Measurements from ENCODE around the gene DGAT2L6. TPM values are rescaled to one million over a fixed set of nuclear protein-coding genes. Genes with fewer than 3 reads are reported as not detected.

The DGAT2L6 gene
- total RNA-seq, 1 experiment from 2014 or later: not detected

GRCh38 chrX:70139736-70140135 lies 37.5 kb upstream of the DGAT2L6 start:
- H3K18ac ChIP-seq (ENCODE audit: insufficient read length, low read depth, low read length): no peak overlapping the region
- H3K27ac ChIP-seq (ENCODE audit: insufficient read length, low read depth, low read length): no peak overlapping the region
- no peak overlapping the region for H3T11ph ChIP-seq (ENCODE audit: low read length)
- H3K27me3 ChIP-seq (ENCODE audit: insufficient read depth, low read length): no peaks in the 10 kb centered on the region
- H2BK15ac ChIP-seq (ENCODE audit: low read depth, low read length): no peak overlapping the region
- peaks cover 57 to 62% of the 10 kb centered on the region in 2 experiments for H3K9me3 Mint-ChIP-seq
- no peak overlapping the region for H3K23ac ChIP-seq (ENCODE audit: insufficient read length, low read depth, low read length)
- H3K79me2 ChIP-seq (ENCODE audit: insufficient read depth, low read length): peaks cover 2% of the 10 kb centered on the region; the same call in 1 of the 2 replicates
- no peaks in the 10 kb centered on the region for H3K4me1 ChIP-seq (ENCODE audit: insufficient read depth, low read length)
- no peak overlapping the region for H3K14ac ChIP-seq (ENCODE audit: insufficient read depth, low read length)
- H2BK12ac ChIP-seq (ENCODE audit: insufficient read length, low read depth, low read length): no peak overlapping the region
- H3K9ac ChIP-seq (ENCODE audit: extremely low read depth, insufficient read length, low read length): no peak overlapping the region
- no peak for TF ChIP-seq CTCF (conservative IDR thresholded peaks at IDR 0.05)
- no peaks in the 10 kb centered on the region for H3K79me1 ChIP-seq (ENCODE audit: insufficient read depth, low read depth, low read length, poor library complexity, severe bottlenecking)
- no peak overlapping the region for H3K4ac ChIP-seq (ENCODE audit: low read depth, low read length)
- no peak overlapping the region for H4K8ac ChIP-seq (replicated peaks; ENCODE audit: insufficient read length, low read depth, low read length)
- H3K4me1 Mint-ChIP-seq: peaks cover 0 to 8% of the 10 kb centered on the region in 2 experiments; a peak in 1 of 4 replicates
- H3K4me3 Mint-ChIP-seq: no peak overlapping the region
- no peak overlapping the region for H3K27ac Mint-ChIP-seq
- H2BK5ac ChIP-seq (ENCODE audit: insufficient read length, low read length): no peak overlapping the region
- no peak overlapping the region for H2AK5ac ChIP-seq (ENCODE audit: insufficient read length, low read length)
- no peak overlapping the region for H4K5ac ChIP-seq (ENCODE audit: insufficient read length, low read depth, low read length)
- H3K36me3 Mint-ChIP-seq (ENCODE audit: insufficient read depth in 1 of 3, low read depth in 3 of 3): peaks cover 25 to 53% (median 45%) of the 10 kb centered on the region in 3 experiments; a peak in 6 of 7 replicates
- H3K9me3 ChIP-seq (ENCODE audit: control insufficient read depth, low read depth, low read length): peaks cover 43% of the 10 kb centered on the region
- H4K20me1 ChIP-seq (ENCODE audit: control insufficient read depth, insufficient read depth, insufficient read length): no peaks in the 10 kb centered on the region
- no peaks in the 10 kb centered on the region for H3K27me3 Mint-ChIP-seq (ENCODE audit: low read depth)
- H2AFZ ChIP-seq (ENCODE audit: low read length): no peak overlapping the region
- H3K23me2 ChIP-seq (ENCODE audit: insufficient read length, low read depth, low read length, poor library complexity, severe bottlenecking): no peaks in the 10 kb centered on the region
- no peak for DNase-seq
- H2BK20ac ChIP-seq (ENCODE audit: low read depth, low read length, poor library complexity, severe bottlenecking): no peak overlapping the region
- H2BK120ac ChIP-seq (ENCODE audit: low read depth, low read length, poor library complexity, severe bottlenecking): no peak overlapping the region
- H3K4me2 ChIP-seq (ENCODE audit: insufficient read depth, insufficient read length, low read length): no peak overlapping the region
- H4K91ac ChIP-seq (ENCODE audit: insufficient read length, low read depth, low read length): no peak overlapping the region
- WGBS (ENCODE audit: extremely low coverage, insufficient read length, low lambda C conversion rate): no CpG with 5 or more reads among the region's 3 CpGs
- H3K56ac ChIP-seq (ENCODE audit: insufficient read length, low read depth, low read length): no peak overlapping the region
